HepG2 (cell line): Measurements from ENCODE around the gene GSK3A. TPM values are rescaled to one million over a fixed set of nuclear protein-coding genes. Genes with fewer than 3 reads are reported as not detected.
A peak's percentile ranks its signal among the peaks of the same experiment; 100 is the strongest.

Source experiments
- CCAR2 ChIP-seq: fragments of 200-400 bp; formaldehyde crosslinking; optimal IDR thresholded peaks from 2 replicates; pipeline ENCODE3; 2018; ENCODE audit warnings: low read depth, mild to moderate bottlenecking, low read length, moderate library complexity
- ELF4 ChIP-seq: sonication (generic); formaldehyde crosslinking; IDR thresholded peaks from 2 replicates; pipeline ENCODE4 v1.5.0; 2020; ENCODE audit warnings: missing genetic modification reagents, mild to moderate bottlenecking, moderate library complexity, borderline replicate concordance
- HNRNPH1 ChIP-seq: fragments of 200-400 bp; formaldehyde crosslinking; optimal IDR thresholded peaks from 2 replicates; pipeline ENCODE3; 2017; ENCODE audit warnings: mild to moderate bottlenecking, low read depth, low read length
- HNRNPL ChIP-seq: fragments of 200-400 bp; formaldehyde crosslinking; IDR thresholded peaks from 2 replicates; pipeline ENCODE4 v1.6.1; 2017; ENCODE audit warnings: mild to moderate bottlenecking, low read depth, low read length
- MIER3 ChIP-seq: IDR thresholded peaks from 2 replicates; pipeline ENCODE4 v1.6.1; 2016; ENCODE audit warnings: missing compliant biosample characterization, borderline replicate concordance
- SMARCC2 ChIP-seq: fragments of 450-650 bp; IDR thresholded peaks from 2 replicates; pipeline ENCODE4 v1.6.1; 2017; ENCODE audit warnings: antibody characterized with exemption, mild to moderate bottlenecking
- SPEN ChIP-seq: sonication (generic); formaldehyde crosslinking; IDR thresholded peaks from 2 replicates; pipeline ENCODE4 v1.5.1; 2020; ENCODE audit warnings: low read depth, mild to moderate bottlenecking, missing genetic modification reagents
- TP53 ChIP-seq: sonication (generic); formaldehyde crosslinking; conservative IDR thresholded peaks from 2 replicates; pipeline ENCODE4 v1.4.0; 2020; ENCODE audit warnings: missing genetic modification reagents
- ZBTB7A ChIP-seq: sonication (generic); formaldehyde crosslinking; IDR thresholded peaks from 2 replicates; pipeline ENCODE4 v1.8.0; 2022; ENCODE audit warnings: mild to moderate bottlenecking, missing genetic modification reagents
- ZNF790 ChIP-seq: sonication (generic); formaldehyde crosslinking; IDR thresholded peaks from 2 replicates; pipeline ENCODE4 v1.8.0; 2022; ENCODE audit warnings: missing genetic modification reagents, mild to moderate bottlenecking, borderline replicate concordance
- ZNF816 ChIP-seq: sonication (generic); formaldehyde crosslinking; IDR thresholded peaks from 2 replicates; pipeline ENCODE4 v1.8.0; 2022; ENCODE audit warnings: missing genetic modification reagents, mild to moderate bottlenecking, borderline replicate concordance
- polyA plus RNA-seq, 8 experiments: library from polyadenylated mRNA; depleted of rRNA in 3 of 8; stranded (reverse) in 7 of 8; unstranded in 1 of 8; fragments of >200 nt; fragmentation: Illumina TruSeq in 4 of 8; extraction: Trizol in 4 of 8; gene quantifications; 2 replicates each; pipeline versions ENCODE4 v1.2.1 to v1.2.3, GENCODE V29; 2011 to 2016; ENCODE audit warnings: low read depth in 4 of 8, missing spikeins in 1 of 8, mixed read lengths in 1 of 8; ENCODE audit not compliant: insufficient read depth in 1 of 8
- total RNA-seq, 5 experiments: library from RNA; depleted of rRNA; stranded (reverse); fragments of >200 nt; fragmentation: Illumina TruSeq; extraction: Trizol; gene quantifications; 2 replicates each; pipeline ENCODE4 v1.2.3, GENCODE V29; 2016; ENCODE audit warnings: low read depth in 1 of 5
- TF ChIP-seq, protein P1 (sequence below): sonication (generic); formaldehyde crosslinking; IDR thresholded peaks from 2 replicates; pipeline ENCODE4 v1.4.0; 2020; ENCODE audit warnings: missing genetic modification reagents; ENCODE audit errors: not compliant biosample characterization
- TF ChIP-seq, protein P2 (sequence below): sonication (generic); formaldehyde crosslinking; IDR thresholded peaks from 2 replicates; pipeline ENCODE4 v1.4.0; 2020; ENCODE audit warnings: missing genetic modification reagents
- TF ChIP-seq, protein P3 (sequence below): sonication (generic); formaldehyde crosslinking; IDR thresholded peaks from 2 replicates; pipeline ENCODE4 v1.4.0; 2020; ENCODE audit warnings: mild to moderate bottlenecking, missing genetic modification reagents
- TF ChIP-seq, protein P4 (sequence below): sonication (generic); formaldehyde crosslinking; IDR thresholded peaks from 2 replicates; pipeline ENCODE4 v1.9.0; 2022; ENCODE audit warnings: low read depth, missing genetic modification reagents
- TF ChIP-seq, protein P5 (sequence below): IDR thresholded peaks from 2 replicates; pipeline ENCODE4 v1.6.1; 2016; ENCODE audit warnings: missing genetic modification reagents, missing compliant biosample characterization
- TF ChIP-seq, protein P6 (sequence below): sonication (generic); IDR thresholded peaks from 2 replicates; pipeline ENCODE4 v1.6.1; 2016; ENCODE audit warnings: low read depth, borderline replicate concordance

Gene GSK3A
- total and polyA plus RNA-seq, 2 of the 13 experiments (the other 11 are each of a cell fraction or from before 2014, with no cell fraction given) = 16.9 to 52.5 TPM

DNA sequence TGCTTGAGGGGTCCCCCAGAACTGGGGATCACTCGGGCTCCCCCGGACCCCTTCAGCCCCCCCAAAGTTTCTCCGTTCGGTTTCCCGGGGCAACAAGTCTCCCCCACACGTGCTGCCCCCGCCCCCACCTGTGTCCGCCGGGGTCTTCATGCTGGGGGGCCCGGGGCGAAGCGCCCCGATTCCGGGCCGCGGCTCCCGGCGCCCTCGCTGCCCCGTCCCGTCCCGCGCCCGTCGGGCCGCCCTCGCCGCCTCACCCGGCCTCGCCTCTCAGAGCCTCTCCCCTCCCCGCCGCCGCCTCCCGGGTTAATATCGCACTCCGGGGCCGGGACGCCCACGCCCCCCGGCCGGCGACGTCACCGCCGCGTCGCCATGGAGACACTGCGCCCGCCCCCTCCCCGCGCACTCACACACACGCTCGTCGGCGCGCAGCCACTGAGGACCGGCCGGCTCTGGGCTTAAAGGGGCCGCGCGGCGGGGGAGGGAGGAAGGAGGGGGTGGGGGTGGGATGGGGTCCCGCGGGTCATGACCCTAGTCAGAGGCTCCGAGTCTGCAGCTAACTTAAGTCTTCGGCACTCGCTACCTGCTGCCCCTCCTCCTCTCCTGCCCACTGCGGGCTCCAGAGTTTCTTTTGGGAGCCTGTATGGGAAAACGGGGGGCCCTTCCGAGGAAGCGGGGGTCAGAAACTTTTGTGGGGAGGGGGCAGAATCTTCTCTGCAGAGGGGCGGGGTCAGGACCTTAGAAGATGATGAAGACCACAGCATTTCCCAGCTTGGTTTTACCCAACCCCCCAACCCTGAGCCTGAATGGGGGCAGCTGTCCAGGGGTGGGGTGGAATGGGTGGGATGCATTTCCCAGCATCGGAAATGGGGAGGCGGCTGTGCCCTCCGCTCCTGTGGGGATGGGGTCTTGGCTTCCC lies 12.7 kb upstream of the GSK3A start, which contains the start of gene ERF (continued):
- TF ChIP-seq, protein P1, sequence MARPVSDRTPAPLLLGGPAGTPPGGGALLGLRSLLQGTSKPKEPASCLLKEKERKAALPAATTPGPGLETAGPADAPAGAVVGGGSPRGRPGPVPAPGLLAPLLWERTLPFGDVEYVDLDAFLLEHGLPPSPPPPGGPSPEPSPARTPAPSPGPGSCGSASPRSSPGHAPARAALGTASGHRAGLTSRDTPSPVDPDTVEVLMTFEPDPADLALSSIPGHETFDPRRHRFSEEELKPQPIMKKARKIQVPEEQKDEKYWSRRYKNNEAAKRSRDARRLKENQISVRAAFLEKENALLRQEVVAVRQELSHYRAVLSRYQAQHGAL (CRISPR knock-in tag) = no peak
- no peak for TF ChIP-seq HNRNPH1
- TF ChIP-seq ZNF790 (CRISPR knock-in tag) = peak; percentile 49; the same call in 1 of the 2 replicates
- TF ChIP-seq, protein P2, sequence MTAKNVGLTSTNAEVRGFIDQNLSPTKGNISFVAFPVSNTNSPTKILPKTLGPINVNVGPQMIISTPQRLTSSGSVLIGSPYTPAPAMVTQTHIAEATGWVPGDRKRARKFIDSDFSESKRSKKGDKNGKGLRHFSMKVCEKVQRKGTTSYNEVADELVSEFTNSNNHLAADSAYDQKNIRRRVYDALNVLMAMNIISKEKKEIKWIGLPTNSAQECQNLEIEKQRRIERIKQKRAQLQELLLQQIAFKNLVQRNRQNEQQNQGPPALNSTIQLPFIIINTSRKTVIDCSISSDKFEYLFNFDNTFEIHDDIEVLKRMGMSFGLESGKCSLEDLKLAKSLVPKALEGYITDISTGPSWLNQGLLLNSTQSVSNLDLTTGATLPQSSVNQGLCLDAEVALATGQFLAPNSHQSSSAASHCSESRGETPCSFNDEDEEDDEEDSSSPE (CRISPR knock-in tag) = no peak
- TF ChIP-seq ELF4 = no peak
- no peak for TF ChIP-seq ZNF816
- no peak for TF ChIP-seq CCAR2
- TF ChIP-seq, protein P3, sequence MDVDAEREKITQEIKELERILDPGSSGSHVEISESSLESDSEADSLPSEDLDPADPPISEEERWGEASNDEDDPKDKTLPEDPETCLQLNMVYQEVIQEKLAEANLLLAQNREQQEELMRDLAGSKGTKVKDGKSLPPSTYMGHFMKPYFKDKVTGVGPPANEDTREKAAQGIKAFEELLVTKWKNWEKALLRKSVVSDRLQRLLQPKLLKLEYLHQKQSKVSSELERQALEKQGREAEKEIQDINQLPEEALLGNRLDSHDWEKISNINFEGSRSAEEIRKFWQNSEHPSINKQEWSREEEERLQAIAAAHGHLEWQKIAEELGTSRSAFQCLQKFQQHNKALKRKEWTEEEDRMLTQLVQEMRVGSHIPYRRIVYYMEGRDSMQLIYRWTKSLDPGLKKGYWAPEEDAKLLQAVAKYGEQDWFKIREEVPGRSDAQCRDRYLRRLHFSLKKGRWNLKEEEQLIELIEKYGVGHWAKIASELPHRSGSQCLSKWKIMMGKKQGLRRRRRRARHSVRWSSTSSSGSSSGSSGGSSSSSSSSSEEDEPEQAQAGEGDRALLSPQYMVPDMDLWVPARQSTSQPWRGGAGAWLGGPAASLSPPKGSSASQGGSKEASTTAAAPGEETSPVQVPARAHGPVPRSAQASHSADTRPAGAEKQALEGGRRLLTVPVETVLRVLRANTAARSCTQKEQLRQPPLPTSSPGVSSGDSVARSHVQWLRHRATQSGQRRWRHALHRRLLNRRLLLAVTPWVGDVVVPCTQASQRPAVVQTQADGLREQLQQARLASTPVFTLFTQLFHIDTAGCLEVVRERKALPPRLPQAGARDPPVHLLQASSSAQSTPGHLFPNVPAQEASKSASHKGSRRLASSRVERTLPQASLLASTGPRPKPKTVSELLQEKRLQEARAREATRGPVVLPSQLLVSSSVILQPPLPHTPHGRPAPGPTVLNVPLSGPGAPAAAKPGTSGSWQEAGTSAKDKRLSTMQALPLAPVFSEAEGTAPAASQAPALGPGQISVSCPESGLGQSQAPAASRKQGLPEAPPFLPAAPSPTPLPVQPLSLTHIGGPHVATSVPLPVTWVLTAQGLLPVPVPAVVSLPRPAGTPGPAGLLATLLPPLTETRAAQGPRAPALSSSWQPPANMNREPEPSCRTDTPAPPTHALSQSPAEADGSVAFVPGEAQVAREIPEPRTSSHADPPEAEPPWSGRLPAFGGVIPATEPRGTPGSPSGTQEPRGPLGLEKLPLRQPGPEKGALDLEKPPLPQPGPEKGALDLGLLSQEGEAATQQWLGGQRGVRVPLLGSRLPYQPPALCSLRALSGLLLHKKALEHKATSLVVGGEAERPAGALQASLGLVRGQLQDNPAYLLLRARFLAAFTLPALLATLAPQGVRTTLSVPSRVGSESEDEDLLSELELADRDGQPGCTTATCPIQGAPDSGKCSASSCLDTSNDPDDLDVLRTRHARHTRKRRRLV (CRISPR knock-in tag) = no peak
- 0 out of 2 replicates have a peak, but pooled peaks have one; percentile 42 for TF ChIP-seq MIER3 (CRISPR knock-in tag)
- TF ChIP-seq HNRNPL = 0 out of 2 replicates have a peak, but pooled peaks have one; percentile 27
- peak; percentile 46; the same call in 1 of the 2 replicates for TF ChIP-seq ZBTB7A (CRISPR knock-in tag)
- no peak for TF ChIP-seq SPEN (CRISPR knock-in tag)
- TF ChIP-seq, protein P4, sequence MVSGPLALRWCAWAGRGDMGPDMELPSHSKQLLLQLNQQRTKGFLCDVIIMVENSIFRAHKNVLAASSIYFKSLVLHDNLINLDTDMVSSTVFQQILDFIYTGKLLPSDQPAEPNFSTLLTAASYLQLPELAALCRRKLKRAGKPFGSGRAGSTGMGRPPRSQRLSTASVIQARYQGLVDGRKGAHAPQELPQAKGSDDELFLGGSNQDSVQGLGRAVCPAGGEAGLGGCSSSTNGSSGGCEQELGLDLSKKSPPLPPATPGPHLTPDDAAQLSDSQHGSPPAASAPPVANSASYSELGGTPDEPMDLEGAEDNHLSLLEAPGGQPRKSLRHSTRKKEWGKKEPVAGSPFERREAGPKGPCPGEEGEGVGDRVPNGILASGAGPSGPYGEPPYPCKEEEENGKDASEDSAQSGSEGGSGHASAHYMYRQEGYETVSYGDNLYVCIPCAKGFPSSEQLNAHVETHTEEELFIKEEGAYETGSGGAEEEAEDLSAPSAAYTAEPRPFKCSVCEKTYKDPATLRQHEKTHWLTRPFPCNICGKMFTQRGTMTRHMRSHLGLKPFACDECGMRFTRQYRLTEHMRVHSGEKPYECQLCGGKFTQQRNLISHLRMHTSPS = no peak
- no peak for TF ChIP-seq SMARCC2
- TF ChIP-seq, protein P5, sequence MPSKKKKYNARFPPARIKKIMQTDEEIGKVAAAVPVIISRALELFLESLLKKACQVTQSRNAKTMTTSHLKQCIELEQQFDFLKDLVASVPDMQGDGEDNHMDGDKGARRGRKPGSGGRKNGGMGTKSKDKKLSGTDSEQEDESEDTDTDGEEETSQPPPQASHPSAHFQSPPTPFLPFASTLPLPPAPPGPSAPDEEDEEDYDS (CRISPR knock-in tag) = peak; percentile 97
- no peak for TF ChIP-seq TP53 (CRISPR knock-in tag)
- TF ChIP-seq, protein P6, sequence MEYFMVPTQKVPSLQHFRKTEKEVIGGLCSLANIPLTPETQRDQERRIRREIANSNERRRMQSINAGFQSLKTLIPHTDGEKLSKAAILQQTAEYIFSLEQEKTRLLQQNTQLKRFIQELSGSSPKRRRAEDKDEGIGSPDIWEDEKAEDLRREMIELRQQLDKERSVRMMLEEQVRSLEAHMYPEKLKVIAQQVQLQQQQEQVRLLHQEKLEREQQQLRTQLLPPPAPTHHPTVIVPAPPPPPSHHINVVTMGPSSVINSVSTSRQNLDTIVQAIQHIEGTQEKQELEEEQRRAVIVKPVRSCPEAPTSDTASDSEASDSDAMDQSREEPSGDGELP = no peak
